ENCODE measurements around the gene TRIP11. TPM values are rescaled to one million over a fixed set of nuclear protein-coding genes. Genes with fewer than 3 reads are reported as not detected.

Gene TRIP11
- total RNA-seq, 4 donors from 2014 or later: 18.6 to 33.7 (median 26.9) TPM

- Histone ChIP-seq H3K27ac (no peak overlapping the region), H3K4me3 (no peak overlapping the region), H3K4me1 (no peaks in the 10 kb centered on the region), H3K36me3 (peaks cover 0 to 1% (median 0%) of the 10 kb centered on the region in 3 donors), H3K27me3 (peaks cover 0 to 4% (median 0%) of the 10 kb centered on the region in 4 donors), H3K9me3 (no peaks in the 10 kb centered on the region)
- DNase-seq: no peak
- TF ChIP-seq, protein P1, sequence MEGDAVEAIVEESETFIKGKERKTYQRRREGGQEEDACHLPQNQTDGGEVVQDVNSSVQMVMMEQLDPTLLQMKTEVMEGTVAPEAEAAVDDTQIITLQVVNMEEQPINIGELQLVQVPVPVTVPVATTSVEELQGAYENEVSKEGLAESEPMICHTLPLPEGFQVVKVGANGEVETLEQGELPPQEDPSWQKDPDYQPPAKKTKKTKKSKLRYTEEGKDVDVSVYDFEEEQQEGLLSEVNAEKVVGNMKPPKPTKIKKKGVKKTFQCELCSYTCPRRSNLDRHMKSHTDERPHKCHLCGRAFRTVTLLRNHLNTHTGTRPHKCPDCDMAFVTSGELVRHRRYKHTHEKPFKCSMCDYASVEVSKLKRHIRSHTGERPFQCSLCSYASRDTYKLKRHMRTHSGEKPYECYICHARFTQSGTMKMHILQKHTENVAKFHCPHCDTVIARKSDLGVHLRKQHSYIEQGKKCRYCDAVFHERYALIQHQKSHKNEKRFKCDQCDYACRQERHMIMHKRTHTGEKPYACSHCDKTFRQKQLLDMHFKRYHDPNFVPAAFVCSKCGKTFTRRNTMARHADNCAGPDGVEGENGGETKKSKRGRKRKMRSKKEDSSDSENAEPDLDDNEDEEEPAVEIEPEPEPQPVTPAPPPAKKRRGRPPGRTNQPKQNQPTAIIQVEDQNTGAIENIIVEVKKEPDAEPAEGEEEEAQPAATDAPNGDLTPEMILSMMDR (IDR thresholded peaks at IDR 0.05): no peak
- no peak for TF ChIP-seq POLR2A (IDR thresholded peaks at IDR 0.05)
- WGBS, 2 donors: 82 to 89% methylated on average over 8 to 9 of the region's 11 CpGs
- intact Hi-C loops (cut with DNase I): no loop called here
These were observed 108.3 kb downstream of the TRIP11 start for GRCh38 chr14:91931478-91932088.

GRCh38 chr14:91929700-91930099 is 110.2 kb downstream of the TRIP11 start:
- no peak for DNase-seq

DNA sequence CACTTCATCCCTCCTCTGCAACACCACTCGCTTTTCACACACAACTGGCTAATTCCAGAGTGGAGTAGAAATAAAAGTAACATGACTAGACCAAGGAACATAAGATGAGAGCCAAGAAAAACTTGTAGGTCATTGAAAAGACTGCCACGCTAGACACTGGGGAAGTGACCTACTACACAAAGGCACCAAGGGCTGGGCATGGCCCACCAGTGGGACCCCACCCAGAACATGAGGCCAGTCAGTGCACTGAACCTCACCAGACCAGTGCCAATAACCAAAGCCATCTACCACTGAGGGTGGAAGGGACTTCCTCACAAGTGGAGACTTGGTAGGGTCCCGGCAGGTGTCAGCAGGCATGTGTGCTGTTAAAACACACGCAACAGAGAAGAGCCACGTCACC is 112.1 kb downstream of the TRIP11 start:
- WGBS, 2 donors: 72 to 80% methylated on average over 5 of the region's 5 CpGs
- no peak overlapping the region for H3K27ac ChIP-seq
- no peak for DNase-seq

More at GRCh38 chr14:91929700-91930099, 110.2 kb downstream of the TRIP11 start:
- no peak overlapping the region for H3K27ac ChIP-seq
- 64 to 76% methylated on average over 3 of the region's 3 CpGs for WGBS, 2 donors
- peaks cover 0 to 4% (median 0%) of the 10 kb centered on the region in 4 donors for H3K27me3 ChIP-seq
- H3K36me3 ChIP-seq: no peaks in the 10 kb centered on the region
- H3K4me1 ChIP-seq: peaks cover 0 to 18% (median 0%) of the 10 kb centered on the region in 3 donors
- H3K4me3 ChIP-seq: no peak overlapping the region
- H3K9me3 ChIP-seq: no peaks in the 10 kb centered on the region
- TF ChIP-seq, protein P1 (IDR thresholded peaks at IDR 0.05): no peak
- no peak for TF ChIP-seq POLR2A (IDR thresholded peaks at IDR 0.05)
- intact Hi-C loops (cut with DNase I): no loop called here

GRCh38 chr14:91927191-91927590 is 112.7 kb downstream of the TRIP11 start:
- Histone ChIP-seq H3K4me3 (no peak overlapping the region), H3K36me3 (no peaks in the 10 kb centered on the region), H3K27me3 (no peaks in the 10 kb centered on the region), H3K27ac (no peak overlapping the region), H3K9me3 (no peaks in the 10 kb centered on the region), H3K4me1 (peaks cover 0 to 18% (median 0%) of the 10 kb centered on the region in 3 donors)
- intact Hi-C loops (cut with DNase I): no loop called here
- TF ChIP-seq, protein P1 (IDR thresholded peaks at IDR 0.05): no peak
- TF ChIP-seq POLR2A (IDR thresholded peaks at IDR 0.05): no peak
- WGBS, 2 donors: 70 to 72% methylated on average over 3 of the region's 3 CpGs
- no peak for DNase-seq

More for the DNA sequence above, 112.1 kb downstream of the TRIP11 start:
- intact Hi-C loops (cut with DNase I): no loop called here
- no peaks in the 10 kb centered on the region for H3K9me3 ChIP-seq
- no peaks in the 10 kb centered on the region for H3K36me3 ChIP-seq
- H3K4me1 ChIP-seq: peaks cover 0 to 18% (median 0%) of the 10 kb centered on the region in 3 donors
- no peaks in the 10 kb centered on the region for H3K27me3 ChIP-seq
- no peak overlapping the region for H3K4me3 ChIP-seq
- TF ChIP-seq, protein P1 (IDR thresholded peaks at IDR 0.05): no peak
- TF ChIP-seq POLR2A (IDR thresholded peaks at IDR 0.05): no peak

- TF ChIP-seq, protein P1 (IDR thresholded peaks at IDR 0.05): no peak
- TF ChIP-seq POLR2A (IDR thresholded peaks at IDR 0.05): no peak
- WGBS, 2 donors: 76 to 81% methylated on average over 8 to 9 of the region's 17 CpGs
- Histone ChIP-seq H3K9me3 (no peaks in the 10 kb centered on the region), H3K4me3 (no peak overlapping the region), H3K27ac (no peak overlapping the region), H3K4me1 (peaks cover 0 to 18% (median 0%) of the 10 kb centered on the region in 3 donors), H3K36me3 (no peaks in the 10 kb centered on the region), H3K27me3 (no peaks in the 10 kb centered on the region)
- no peak for DNase-seq
- intact Hi-C loops (cut with DNase I): no loop called here
These were observed 113.5 kb downstream of the TRIP11 start for GRCh38 chr14:91926131-91926890.

Measured in esophagus squamous epithelium (tissue), 5 donors.